Transverse colon (tissue), 4 donors: ENCODE results near the gene SLC4A7. TPM values are rescaled to one million over a fixed set of nuclear protein-coding genes. Genes with fewer than 3 reads are reported as not detected.
A peak's percentile ranks its signal among the peaks of the same experiment; 100 is the strongest.

Source experiments
- DNase-seq: peaks from one replicate; pipeline ENCODE4 v3.0.0-alpha.2; 2019
- H3K27ac ChIP-seq, 4 donors: fragments of 200-600 bp; sonication (generic); 2 replicates each; pipeline ENCODE4 v1.5.1; 2016 to 2018; ENCODE audit warnings: inconsistent platforms in 4 of 4
- H3K27me3 ChIP-seq: fragments of 200-600 bp; sonication (generic); 2 replicates; pipeline ENCODE4 v1.5.1; 2017; ENCODE audit warnings: inconsistent platforms
- H3K36me3 ChIP-seq, 4 donors: fragments of 200-600 bp; sonication (generic); 2 replicates each; pipeline ENCODE4 v1.5.1; 2017 to 2019; ENCODE audit warnings: inconsistent platforms in 4 of 4
- H3K4me1 ChIP-seq, 4 donors: fragments of 200-600 bp; sonication (generic); 2 replicates each; pipeline ENCODE4 v1.5.1; 2017 to 2020; ENCODE audit warnings: inconsistent platforms in 4 of 4
- H3K4me3 ChIP-seq, 4 donors: fragments of 200-600 bp; sonication (generic); 1 replicate in 1 of 4; 2 replicates in 3 of 4; pipeline versions ENCODE4 v1.5.1 to v1.6.1; 2017 to 2019; ENCODE audit warnings: inconsistent platforms in 4 of 4
- H3K9me3 ChIP-seq, 2 donors: fragments of 200-600 bp; sonication (generic); 2 replicates each; pipeline ENCODE4 v1.5.1; 2017 to 2019; ENCODE audit warnings: inconsistent platforms in 2 of 2
- EP300 ChIP-seq: sonication (generic); formaldehyde crosslinking; IDR thresholded peaks from one replicate; pipeline ENCODE4 v1.6.1; 2017; ENCODE audit warnings: antibody characterized with exemption, low read depth
- POLR2A ChIP-seq: fragments of 450-650 bp; IDR thresholded peaks from one replicate; pipeline ENCODE4 v1.6.1; 2016; ENCODE audit warnings: antibody characterized with exemption, mild to moderate bottlenecking, moderate library complexity
- POLR2AphosphoS5 ChIP-seq, 3 donors: sonication (generic); formaldehyde crosslinking; IDR thresholded peaks; one replicate each; pipeline ENCODE4 v1.6.1; 2016; ENCODE audit warnings: antibody characterized with exemption in 3 of 3
- WGBS, 2 donors: methylation state at CpG; one replicate each; pipeline ENCODE4 v1.1.5; 2018; ENCODE audit warnings: low coverage in 1 of 2; 5-methylcytosine and 5-hydroxymethylcytosine counted together
- in situ Hi-C, 4 donors: fragments of 200-750 bp; cut with MboI; loops; one replicate each; pipeline versions ENCODE4 v1.15.0 to v1.15.1; 2017; ENCODE audit warnings: low sequenced_read_pairs in 3 of 4, low pct_ligation_motif_present in 1 of 4, low pct_unique_long_range_greater_than_20kb in 1 of 4
- intact Hi-C: fragments of 100-400 bp; cut with DNase I; formaldehyde crosslinking; loops from one replicate; pipeline ENCODE4 v1.15.1; 2023; ENCODE audit warnings: low total_unique reads
- total RNA-seq, 4 donors: library from RNA; depleted of rRNA; stranded (reverse); fragments of >200 nt; gene quantifications; one replicate each; pipeline ENCODE4 v1.1.0, GENCODE V29; 2016
- TF ChIP-seq, protein P1 (sequence below), 5 experiments: fragments of 200-600 bp in 3 of 5; fragments of 450-650 bp in 2 of 5; sonication (generic) in 3 of 5; IDR thresholded peaks; 1 replicate in 2 of 5; 2 replicates in 3 of 5; pipeline ENCODE4 v1.5.1; 2016 to 2017; ENCODE audit warnings: antibody characterized with exemption in 5 of 5, inconsistent platforms in 3 of 5, mild to moderate bottlenecking in 2 of 5, moderate library complexity in 1 of 5

Gene SLC4A7
- total RNA-seq, 4 donors from 2014 or later, result 22.7 to 45.6 (median 35.4) TPM

DNA sequence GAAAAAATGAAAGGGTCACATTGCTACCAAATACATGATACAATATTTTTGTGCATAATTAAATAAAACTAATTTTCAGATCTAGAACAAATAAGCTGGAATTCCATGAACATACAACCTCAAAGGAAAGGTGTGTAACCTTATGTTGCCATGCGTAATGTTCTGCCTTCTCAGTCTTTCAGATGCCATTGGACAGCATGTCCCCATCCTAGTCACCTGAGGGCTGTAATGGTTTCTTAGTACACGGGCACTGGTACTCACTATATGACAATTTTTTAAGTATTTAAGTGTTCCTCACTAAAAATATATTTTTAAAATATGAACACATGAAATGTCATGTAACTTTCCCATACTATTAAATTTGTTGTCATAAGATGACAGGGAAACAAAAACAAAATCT lies 139.1 kb downstream of the SLC4A7 start:
- intact Hi-C loops, result no loop called here
- Histone ChIP-seq H3K27ac (peak overlapping the region in 3 of 4 donors; percentile 5 to 35 (median 17)), H3K4me1 (peaks cover 0 to 14% (median 2%) of the 10 kb centered on the region in 4 donors), H3K36me3 (no peaks in the 10 kb centered on the region), H3K27me3 (no peaks in the 10 kb centered on the region), H3K9me3 (no peaks in the 10 kb centered on the region), H3K4me3 (no peak overlapping the region)
- no peak for DNase-seq
- 83 to 100% methylated on average over 1 to 2 of the region's 2 CpGs for WGBS, 2 donors
- in situ Hi-C loops, result no loop called here
- TF ChIP-seq POLR2AphosphoS5 (IDR thresholded peaks at IDR 0.05) (no peak), EP300 (no peak), POLR2A (no peak)
- TF ChIP-seq, protein P1, sequence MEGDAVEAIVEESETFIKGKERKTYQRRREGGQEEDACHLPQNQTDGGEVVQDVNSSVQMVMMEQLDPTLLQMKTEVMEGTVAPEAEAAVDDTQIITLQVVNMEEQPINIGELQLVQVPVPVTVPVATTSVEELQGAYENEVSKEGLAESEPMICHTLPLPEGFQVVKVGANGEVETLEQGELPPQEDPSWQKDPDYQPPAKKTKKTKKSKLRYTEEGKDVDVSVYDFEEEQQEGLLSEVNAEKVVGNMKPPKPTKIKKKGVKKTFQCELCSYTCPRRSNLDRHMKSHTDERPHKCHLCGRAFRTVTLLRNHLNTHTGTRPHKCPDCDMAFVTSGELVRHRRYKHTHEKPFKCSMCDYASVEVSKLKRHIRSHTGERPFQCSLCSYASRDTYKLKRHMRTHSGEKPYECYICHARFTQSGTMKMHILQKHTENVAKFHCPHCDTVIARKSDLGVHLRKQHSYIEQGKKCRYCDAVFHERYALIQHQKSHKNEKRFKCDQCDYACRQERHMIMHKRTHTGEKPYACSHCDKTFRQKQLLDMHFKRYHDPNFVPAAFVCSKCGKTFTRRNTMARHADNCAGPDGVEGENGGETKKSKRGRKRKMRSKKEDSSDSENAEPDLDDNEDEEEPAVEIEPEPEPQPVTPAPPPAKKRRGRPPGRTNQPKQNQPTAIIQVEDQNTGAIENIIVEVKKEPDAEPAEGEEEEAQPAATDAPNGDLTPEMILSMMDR (IDR thresholded peaks at IDR 0.05), result no peak

DNA sequence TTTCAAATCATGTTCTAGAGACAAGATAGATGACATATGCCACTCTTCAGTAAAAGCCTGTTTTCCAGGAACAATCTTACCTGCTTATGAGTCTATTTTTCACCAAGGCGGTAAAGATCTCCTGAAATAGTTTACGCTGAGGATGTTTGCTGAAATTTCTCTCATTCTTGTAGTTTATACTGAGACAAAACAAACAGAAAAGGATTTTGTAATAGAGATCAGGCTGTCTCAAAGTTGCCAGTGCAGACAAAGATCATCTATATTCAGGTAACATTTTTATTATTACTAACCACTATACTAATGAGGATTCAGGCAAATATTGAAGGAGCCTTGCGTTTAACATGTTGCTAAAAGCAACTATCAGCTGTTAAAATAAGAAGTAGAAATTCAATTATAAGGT lies 140.0 kb downstream of the SLC4A7 start:
- in situ Hi-C loops (no loop called here), intact Hi-C loops (no loop called here)
- Histone ChIP-seq H3K27me3 (no peaks in the 10 kb centered on the region), H3K4me1 (peaks cover 0 to 14% (median 2%) of the 10 kb centered on the region in 4 donors), H3K27ac (no peak overlapping the region), H3K36me3 (no peaks in the 10 kb centered on the region), H3K9me3 (no peaks in the 10 kb centered on the region), H3K4me3 (no peak overlapping the region)
- 96 to 98% methylated on average over 3 of the region's 3 CpGs for WGBS, 2 donors
- DNase-seq, result no peak
- no peak for TF ChIP-seq POLR2A
- TF ChIP-seq, protein P1 (IDR thresholded peaks at IDR 0.05), result no peak
- TF ChIP-seq EP300, result no peak
- TF ChIP-seq POLR2AphosphoS5 (IDR thresholded peaks at IDR 0.05), result no peak

DNA sequence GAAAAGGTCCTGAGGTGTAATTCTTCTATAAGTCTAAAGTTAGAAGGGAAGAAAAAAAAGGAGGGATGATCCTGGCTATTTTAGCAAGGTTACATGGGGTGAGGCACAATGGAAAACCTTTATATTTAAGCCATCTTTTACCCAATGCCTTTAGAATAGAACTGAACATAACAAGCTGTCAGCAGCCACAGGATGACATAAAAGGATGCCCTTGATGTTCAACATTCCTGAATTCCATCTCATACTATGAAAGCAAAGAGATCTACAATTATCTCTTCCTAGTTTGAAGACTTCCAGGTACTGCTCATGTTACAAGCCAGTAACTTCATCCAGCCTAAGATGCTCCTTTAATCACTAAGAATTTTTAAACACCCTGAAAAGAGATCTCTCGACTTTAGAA lies 141.9 kb downstream of the SLC4A7 start:
- in situ Hi-C loops, result no loop called here
- no peaks in the 10 kb centered on the region for H3K9me3 ChIP-seq
- TF ChIP-seq EP300 (no peak), POLR2AphosphoS5 (IDR thresholded peaks at IDR 0.05) (no peak), POLR2A (no peak)
- TF ChIP-seq, protein P1 (IDR thresholded peaks at IDR 0.05), result no peak
- H3K27me3 ChIP-seq, result no peaks in the 10 kb centered on the region
- no peak overlapping the region for H3K4me3 ChIP-seq
- H3K36me3 ChIP-seq, result no peaks in the 10 kb centered on the region
- intact Hi-C loops, result no loop called here
- peaks cover 0 to 14% (median 2%) of the 10 kb centered on the region in 4 donors for H3K4me1 ChIP-seq
- 71 to 87% methylated on average over 1 of the region's 1 CpG for WGBS, 2 donors
- peak overlapping the region in 1 of 4 donors; percentile 7 for H3K27ac ChIP-seq
- DNase-seq, result no peak

DNA sequence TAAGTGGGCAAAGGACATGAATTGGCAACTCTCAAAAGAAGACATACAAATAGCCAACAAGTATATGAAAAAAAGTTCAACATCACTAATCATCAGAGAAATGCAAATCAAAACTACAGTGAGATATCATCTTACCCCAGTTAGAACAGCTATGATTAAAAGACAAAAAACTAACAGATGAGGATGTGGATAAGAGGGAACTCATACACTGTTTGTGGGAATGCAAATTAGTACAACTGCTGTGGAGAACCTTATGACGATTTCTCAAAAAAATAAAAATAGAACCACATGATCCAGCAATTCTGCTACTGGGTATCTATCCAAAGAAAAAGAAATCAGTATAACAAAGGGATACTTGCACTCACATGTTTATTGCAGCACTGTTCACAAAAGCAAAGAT lies 143.7 kb downstream of the SLC4A7 start:
- peaks cover 0 to 6% (median 2%) of the 10 kb centered on the region in 4 donors for H3K4me1 ChIP-seq
- H3K9me3 ChIP-seq, result no peaks in the 10 kb centered on the region
- no peak for DNase-seq
- in situ Hi-C loops, result no loop called here
- H3K27me3 ChIP-seq, result no peaks in the 10 kb centered on the region
- no peak overlapping the region for H3K27ac ChIP-seq
- H3K4me3 ChIP-seq, result no peak overlapping the region
- intact Hi-C loops, result no loop called here
- TF ChIP-seq POLR2A (no peak), EP300 (no peak), POLR2AphosphoS5 (IDR thresholded peaks at IDR 0.05) (no peak)
- TF ChIP-seq, protein P1 (IDR thresholded peaks at IDR 0.05), result no peak
- no peaks in the 10 kb centered on the region for H3K36me3 ChIP-seq
- 67 to 68% methylated on average over 1 of the region's 1 CpG for WGBS, 2 donors
